Urothelium cell line (cell line): ENCODE data around the gene SGPP2.
"Not testable (repeated sequence)": the region's sequence is repeated elsewhere in the genome, so short reads cannot be mapped to it uniquely, and the experiment has no call there.

ENCODE experiments used
- DNase-seq: peaks from one replicate; pipeline ENCODE4 v3.0.0; 2011; ENCODE audit warnings: low spot score, mixed read lengths
- FAIRE-seq: peaks from 2 replicates; lab custom pipeline; 2011; peaks lifted over from hg19 to GRCh38; lab: Jason Lieb, UNC

The SGPP2 gene

DNA sequence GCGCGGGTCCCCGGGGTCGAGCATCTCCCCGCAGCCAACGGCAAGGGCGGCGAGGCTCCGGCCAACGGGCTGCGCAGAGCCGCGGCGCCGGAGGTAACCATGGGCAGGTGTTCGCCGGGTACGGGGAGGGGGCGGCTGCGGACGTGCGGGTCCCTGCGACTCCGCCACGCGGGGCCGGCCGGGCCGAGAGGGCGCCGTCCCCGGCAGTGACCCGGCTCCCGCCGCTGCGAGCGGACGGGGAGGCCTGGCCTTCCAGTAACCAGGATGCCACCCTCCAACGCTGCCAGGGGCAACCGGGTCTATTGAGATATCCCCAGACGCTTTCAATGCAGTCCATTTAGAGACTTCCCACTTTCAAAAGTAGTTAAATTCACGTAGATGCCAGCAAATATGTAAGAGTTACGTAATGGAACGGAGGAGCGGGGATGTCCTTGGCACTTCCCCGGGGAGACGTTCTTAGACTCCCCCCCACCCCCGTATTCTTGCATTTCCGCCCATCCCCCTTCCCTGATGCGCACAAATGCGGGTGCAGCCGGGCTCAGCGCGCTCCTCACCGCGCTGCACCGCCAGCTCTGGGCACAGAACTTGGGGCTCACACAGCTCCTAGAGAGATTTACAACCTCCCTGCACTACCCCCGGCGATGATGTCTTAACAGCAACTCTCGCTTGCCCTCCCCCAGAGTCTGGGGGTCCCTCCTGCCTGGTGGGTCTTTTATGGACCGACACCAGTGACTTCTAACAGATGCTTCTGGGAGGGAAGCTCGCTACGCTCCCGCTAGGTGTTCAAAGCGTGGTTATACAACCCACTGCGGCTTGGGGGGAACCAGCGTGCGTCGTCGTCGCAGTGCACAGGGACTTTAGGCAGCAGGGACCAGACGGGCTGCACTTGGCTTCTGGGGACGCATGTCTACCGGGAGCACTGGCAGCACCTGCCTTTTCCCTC, 657 bp downstream of the SGPP2 start:
- no peak for FAIRE-seq

GRCh38 chr2:222427646-222428301, 3.4 kb downstream of the SGPP2 start:
- no peak for DNase-seq
- FAIRE-seq: no peak

More for the DNA sequence above, 657 bp downstream of the SGPP2 start:
- no peak for DNase-seq

GRCh38 chr2:222430071-222430470, 5.7 kb downstream of the SGPP2 start:
- DNase-seq (no peak), FAIRE-seq (no peak)

DNA sequence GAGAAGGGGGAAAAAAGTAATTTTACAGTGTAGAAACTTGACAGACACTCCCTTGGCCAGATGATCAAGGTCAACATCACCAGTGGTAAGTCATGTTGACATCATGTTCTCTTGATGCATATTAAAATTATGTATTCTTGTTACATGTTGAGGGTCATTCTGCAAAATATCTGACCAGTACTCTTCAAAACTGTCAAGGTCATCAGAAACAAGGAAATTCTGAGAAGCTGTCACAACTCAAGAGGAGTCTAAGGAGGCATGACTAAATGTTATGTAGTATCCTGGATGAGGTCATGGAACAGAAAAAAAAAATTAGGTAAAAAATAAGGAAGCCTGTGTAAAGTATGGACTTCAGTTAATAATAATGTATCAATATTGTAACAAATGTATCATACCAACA, 6.3 kb downstream of the SGPP2 start:
- FAIRE-seq: no peak

DNA sequence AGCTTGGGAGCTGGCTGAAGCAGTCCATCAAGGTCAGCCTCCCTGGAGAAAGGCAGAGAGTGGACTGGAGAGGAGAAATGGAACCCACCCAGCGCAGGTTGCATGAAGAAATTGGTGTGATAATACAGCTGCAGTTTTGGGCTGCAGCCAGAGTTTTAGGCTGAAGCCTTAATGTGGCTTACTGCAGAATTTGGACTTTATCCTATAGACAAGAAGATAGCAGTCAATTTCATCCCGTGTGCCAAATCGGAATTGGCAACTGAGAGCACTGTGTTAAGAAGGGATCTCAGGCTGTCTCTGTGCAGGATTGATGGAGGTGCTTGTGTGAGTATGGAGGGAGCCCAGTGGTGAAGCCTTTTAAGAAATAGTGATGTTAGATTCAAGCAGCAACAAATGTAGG, 7.5 kb downstream of the SGPP2 start:
- FAIRE-seq: no peak
- DNase-seq: no peak

More for the DNA sequence above, 6.3 kb downstream of the SGPP2 start:
- no peak for DNase-seq

DNA sequence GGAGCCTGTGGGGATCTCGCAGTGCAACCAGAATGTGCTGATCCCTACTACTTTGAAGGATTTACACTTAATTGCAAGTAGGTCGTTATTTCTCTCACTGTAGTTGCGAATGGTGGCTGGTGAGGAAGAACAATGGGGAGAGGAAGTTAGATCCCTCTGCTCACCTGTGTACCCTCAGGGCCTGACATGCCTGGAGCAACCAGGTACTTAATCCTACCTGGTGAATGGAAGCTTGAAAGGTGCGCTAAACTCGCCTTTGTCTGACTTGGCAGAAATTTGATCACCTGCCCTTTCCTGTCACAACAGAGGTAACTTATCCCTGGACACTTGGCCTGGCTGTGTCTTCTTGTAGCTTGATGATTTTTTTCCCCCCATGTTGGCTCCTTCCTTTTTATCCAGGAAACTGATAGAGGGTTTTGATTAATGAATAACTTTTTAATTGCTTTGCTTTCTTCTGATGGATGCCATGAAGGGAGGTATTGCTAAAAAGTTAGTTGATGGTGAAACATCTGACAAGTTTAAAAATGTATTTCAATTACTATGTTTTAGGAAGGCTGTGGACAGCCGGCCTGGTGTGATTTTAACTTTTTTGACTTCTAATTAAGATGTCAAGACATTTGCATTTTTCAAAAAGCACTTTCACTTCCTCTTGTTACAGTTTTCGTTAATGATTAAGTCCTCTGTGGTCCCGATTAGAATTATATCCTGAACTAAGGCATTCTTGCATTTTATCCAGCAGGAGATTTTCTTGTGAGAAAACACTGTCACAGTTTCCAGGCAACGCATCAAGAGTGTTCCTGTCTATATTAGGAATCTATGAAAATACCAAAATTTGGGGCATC, 9.2 kb downstream of the SGPP2 start:
- DNase-seq (no peak), FAIRE-seq (no peak)

GRCh38 chr2:222434204-222434603, 9.9 kb downstream of the SGPP2 start:
- FAIRE-seq (no peak), DNase-seq (no peak)

- not testable (repeated sequence) for DNase-seq
- peak; percentile 63 for FAIRE-seq
Measured at GRCh38 chr2:222435400-222436039, 11.2 kb downstream of the SGPP2 start.

DNA sequence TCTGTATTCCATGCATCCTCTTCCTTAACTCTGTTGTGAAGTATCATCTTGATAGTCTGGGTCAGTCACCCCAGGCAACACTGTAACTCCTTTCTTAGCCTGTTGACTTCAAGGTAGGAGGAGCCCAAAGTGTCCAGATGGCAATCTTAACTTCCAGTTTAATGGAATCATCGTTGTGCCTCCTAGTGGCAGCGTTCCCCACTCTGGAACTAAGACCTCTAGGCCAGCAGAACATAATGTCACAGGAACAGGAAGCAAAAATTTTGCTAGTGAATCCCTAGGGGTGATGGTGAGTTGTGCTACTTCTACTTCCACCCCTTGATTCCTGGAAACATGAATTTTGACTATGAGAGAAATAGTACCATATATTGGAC, 11.7 kb downstream of the SGPP2 start:
- FAIRE-seq (no peak), DNase-seq (no peak)

DNA sequence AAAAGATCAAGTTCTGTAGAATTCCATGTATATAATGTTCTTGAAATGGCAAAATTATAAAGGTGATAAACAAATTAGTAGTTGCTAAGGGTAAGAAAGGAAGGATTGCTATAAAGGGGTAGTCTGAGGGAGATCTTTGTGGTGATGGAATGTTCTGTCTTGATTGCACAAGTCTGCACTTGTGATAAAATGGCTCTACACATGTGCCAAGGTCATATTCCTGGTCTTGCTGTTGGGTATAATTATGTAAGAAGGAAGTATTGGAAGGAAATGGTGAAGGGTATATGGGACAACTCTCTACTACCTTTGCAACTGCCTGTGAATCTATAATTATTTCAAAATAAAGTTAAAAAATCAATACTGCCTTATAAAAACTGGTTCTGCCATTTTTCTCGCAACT, 15.3 kb downstream of the SGPP2 start:
- FAIRE-seq: no peak
- no peak for DNase-seq

- no peak for FAIRE-seq
- peak; percentile 62 for DNase-seq
Measured at GRCh38 chr2:222440673-222441422, 16.5 kb downstream of the SGPP2 start.

DNA sequence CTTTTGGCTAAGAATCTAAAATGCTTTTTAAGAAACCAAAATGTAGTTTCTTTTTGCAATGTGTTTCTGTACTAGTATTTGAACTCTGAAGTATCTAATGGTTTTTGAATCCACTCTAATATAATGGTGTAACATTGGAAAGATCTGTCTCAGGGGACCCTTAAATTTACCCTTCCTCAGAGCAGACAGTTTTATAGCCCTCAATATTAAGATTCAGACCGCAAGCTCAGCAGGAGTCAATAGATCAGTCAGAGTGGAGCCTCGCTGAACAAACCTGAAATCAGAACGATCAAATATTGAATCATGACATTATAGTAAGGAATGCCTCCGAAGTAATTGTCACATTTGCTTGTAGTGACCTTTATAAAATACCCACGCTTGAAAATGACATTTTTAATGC, 18.3 kb downstream of the SGPP2 start:
- FAIRE-seq (no peak), DNase-seq (no peak)

DNA sequence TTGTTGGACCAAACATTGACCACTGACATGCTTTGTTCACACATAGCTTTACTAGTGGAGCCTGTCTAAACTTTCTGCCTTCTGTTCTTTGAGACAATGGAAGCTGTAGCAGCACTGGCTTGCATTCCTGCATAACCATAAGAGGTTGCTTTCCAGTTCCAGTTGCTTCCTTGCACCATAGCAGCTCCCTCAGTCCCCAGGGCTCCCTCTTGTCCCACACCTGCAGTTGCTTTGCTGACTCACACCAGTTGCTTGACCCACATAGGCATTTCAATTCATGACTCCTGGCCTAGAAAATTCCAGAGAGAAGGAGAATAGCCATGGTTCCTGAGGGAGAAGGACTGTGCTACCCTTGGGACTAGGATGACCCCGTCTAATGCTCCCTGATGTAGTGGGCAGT, 20.9 kb downstream of the SGPP2 start:
- no peak for FAIRE-seq

GRCh38 chr2:222447131-222447530, 22.8 kb downstream of the SGPP2 start:
- DNase-seq (no peak), FAIRE-seq (no peak)

More for the DNA sequence above, 20.9 kb downstream of the SGPP2 start:
- peak; percentile 40 for DNase-seq

DNA sequence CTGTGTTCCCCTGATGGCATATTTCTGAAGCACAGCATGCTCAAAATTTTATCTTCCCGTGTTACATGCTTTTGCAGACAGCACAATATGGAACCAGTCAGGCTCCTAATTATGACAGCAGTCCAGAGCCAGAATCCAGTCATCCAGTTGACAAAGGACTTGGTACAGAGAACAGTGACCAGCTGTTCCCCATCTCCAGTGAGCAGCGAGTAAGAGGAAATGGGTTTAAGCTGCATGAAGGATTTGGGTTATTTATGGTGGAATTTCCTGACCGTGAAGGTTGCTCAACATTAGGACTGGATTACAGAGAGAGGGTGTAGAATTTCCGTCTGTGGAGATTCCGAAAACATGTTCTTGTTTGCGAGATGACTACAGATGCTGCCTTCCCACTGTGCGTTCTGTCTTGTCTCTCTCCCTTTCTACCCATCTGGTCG, 24.4 kb downstream of the SGPP2 start:
- no peak for FAIRE-seq
- no peak for DNase-seq

- DNase-seq: no peak
- no peak for FAIRE-seq
Measured at GRCh38 chr2:222450021-222450420, 25.7 kb downstream of the SGPP2 start.

- DNase-seq (peak; percentile 64), FAIRE-seq (no peak)
Measured at GRCh38 chr2:222451224-222451674, 26.9 kb downstream of the SGPP2 start.

- DNase-seq (peak; percentile 50), FAIRE-seq (peak; percentile 79)
Measured at GRCh38 chr2:222452422-222452950, 28.1 kb downstream of the SGPP2 start.

GRCh38 chr2:222456479-222457077, 32.2 kb downstream of the SGPP2 start:
- FAIRE-seq: no peak
- no peak for DNase-seq
